Fibroblast of lung (primary cell): ENCODE results near the gene HERPUD1. TPM values are rescaled to one million over a fixed set of nuclear protein-coding genes. Genes with fewer than 3 reads are reported as not detected.

Experiments
- DNase-seq, 2 donors: peaks; one replicate each; pipeline versions ENCODE4 v3.0.0 to v3.0.0-alpha.2; 2010; ENCODE audit warnings: low read depth in 2 of 2
- H2AFZ ChIP-seq: 2 replicates; pipeline ENCODE4 v1.5.1; 2012; ENCODE audit warnings: low read length, control low read depth, inconsistent platforms
- H3K27ac ChIP-seq: 2 replicates; pipeline ENCODE4 v1.5.1; 2011; ENCODE audit warnings: low read length, control low read depth; ENCODE audit not compliant: insufficient read depth
- H3K27me3 ChIP-seq: 2 replicates; pipeline ENCODE4 v1.5.1; 2011; ENCODE audit warnings: mild to moderate bottlenecking, low read length; ENCODE audit not compliant: control insufficient read depth, insufficient read depth
- H3K36me3 ChIP-seq: 2 replicates; pipeline ENCODE4 v1.5.1; 2011; ENCODE audit warnings: low read length; ENCODE audit not compliant: control insufficient read depth, insufficient read depth
- H3K4me1 ChIP-seq: 2 replicates; pipeline ENCODE4 v1.5.1; 2011; ENCODE audit warnings: low read length; ENCODE audit not compliant: control insufficient read depth, insufficient read depth; ENCODE audit errors: extremely low read depth
- H3K4me2 ChIP-seq: 2 replicates; pipeline ENCODE4 v1.5.1; 2011; ENCODE audit warnings: low read length, control low read depth; ENCODE audit not compliant: insufficient read depth; ENCODE audit errors: extremely low read depth
- H3K4me3 ChIP-seq, 4 experiments: fragments of 200-600 bp in 1 of 4; sonication (generic) in 1 of 4; replicated peaks in 1 of 4; 2 replicates each; pipeline ENCODE4 v1.5.1; 2011 to 2016; ENCODE audit warnings: low read length in 4 of 4, low read depth in 3 of 4, mild to moderate bottlenecking in 3 of 4, control low read depth in 2 of 4, inconsistent platforms in 1 of 4, mixed read lengths in 1 of 4; ENCODE audit not compliant: insufficient read depth in 1 of 4; ENCODE audit errors: control extremely low read depth in 1 of 4
- H3K79me2 ChIP-seq: 2 replicates; pipeline ENCODE4 v1.5.1; 2012; ENCODE audit warnings: mild to moderate bottlenecking, low read length, inconsistent platforms; ENCODE audit not compliant: control insufficient read depth, insufficient read depth
- H3K9ac ChIP-seq: 2 replicates; pipeline ENCODE4 v1.5.1; 2011; ENCODE audit warnings: mild to moderate bottlenecking, low read length, control low read depth; ENCODE audit not compliant: insufficient read depth
- H3K9me3 ChIP-seq: 2 replicates; pipeline ENCODE4 v1.5.1; 2012; ENCODE audit warnings: low read depth, low read length; ENCODE audit not compliant: control insufficient read depth, insufficient read depth
- H4K20me1 ChIP-seq: 2 replicates; pipeline ENCODE4 v1.5.1; 2011; ENCODE audit warnings: low read length; ENCODE audit not compliant: control insufficient read depth, insufficient read depth; ENCODE audit errors: extremely low read depth
- CTCF ChIP-seq, 2 donors: IDR thresholded peaks in 1 of 2; conservative IDR thresholded peaks in 1 of 2; 1 replicate in 1 of 2; 2 replicates in 1 of 2; pipeline ENCODE4 v1.5.1; 2011 to 2012; ENCODE audit warnings: low read length in 2 of 2, control low read depth in 1 of 2, inconsistent platforms in 1 of 2, low read depth in 1 of 2, mild to moderate bottlenecking in 1 of 2
- EZH2 ChIP-seq: IDR thresholded peaks from 2 replicates; pipeline ENCODE4 v1.5.1; 2012; ENCODE audit warnings: low read length, control low read depth, mild to moderate bottlenecking; ENCODE audit errors: missing control alignments
- polyA plus RNA-seq, 2 donors: library from polyadenylated mRNA; depleted of rRNA in 1 of 2; stranded (reverse) in 1 of 2; unstranded in 1 of 2; fragments of >200 nt; gene quantifications; 2 replicates each; pipeline ENCODE4 v1.2.1, GENCODE V29; 2011 to 2012; ENCODE audit warnings: missing spikeins in 1 of 2
- total RNA-seq: library from RNA; depleted of rRNA; stranded (reverse); fragments of >200 nt; gene quantifications from 2 replicates; pipeline ENCODE4 v1.2.1, GENCODE V29; 2014

The HERPUD1 gene
- total and polyA plus RNA-seq, 2 donors (not counting 1 experiment from before 2014, with no cell fraction given), result 117 to 199 TPM

GRCh38 chr16:56903866-56904265, 28.1 kb upstream of the HERPUD1 start:
- Histone ChIP-seq H4K20me1 (no peaks in the 10 kb centered on the region), H3K4me3 (no peak overlapping the region), H3K9ac (no peak overlapping the region), H3K36me3 (no peaks in the 10 kb centered on the region), H3K4me1 (no peaks in the 10 kb centered on the region), H3K27me3 (peaks cover 7% of the 10 kb centered on the region), H3K4me2 (no peak overlapping the region), H3K79me2 (no peaks in the 10 kb centered on the region), H2AFZ (no peak overlapping the region), H3K27ac (no peak overlapping the region), H3K9me3 (no peaks in the 10 kb centered on the region)
- no peak for TF ChIP-seq CTCF (conservative IDR thresholded peaks at IDR 0.05 in 1 of 2, IDR thresholded peaks at IDR 0.05 in 1 of 2; ENCODE audit: low read depth in 1 of 2, low read length in 2 of 2)
- no peak for TF ChIP-seq EZH2
- no peak for DNase-seq

GRCh38 chr16:56907401-56907800, 24.5 kb upstream of the HERPUD1 start:
- no peak for TF ChIP-seq EZH2
- H2AFZ ChIP-seq, result no peak overlapping the region
- H3K4me2 ChIP-seq, result no peak overlapping the region
- DNase-seq, result no peak
- no peaks in the 10 kb centered on the region for H3K79me2 ChIP-seq
- no peak overlapping the region for H3K27ac ChIP-seq
- peaks cover 7% of the 10 kb centered on the region for H3K27me3 ChIP-seq
- no peak overlapping the region for H3K4me3 ChIP-seq
- H3K36me3 ChIP-seq, result no peaks in the 10 kb centered on the region
- no peak overlapping the region for H3K9ac ChIP-seq
- no peaks in the 10 kb centered on the region for H3K9me3 ChIP-seq
- H3K4me1 ChIP-seq, result peaks cover 2% of the 10 kb centered on the region
- no peaks in the 10 kb centered on the region for H4K20me1 ChIP-seq

- Histone ChIP-seq H3K4me3 (no peak overlapping the region), H3K27me3 (peaks cover 3% of the 10 kb centered on the region), H4K20me1 (no peaks in the 10 kb centered on the region), H3K4me1 (peaks cover 2% of the 10 kb centered on the region), H3K9ac (no peak overlapping the region), H3K9me3 (no peaks in the 10 kb centered on the region), H3K27ac (no peak overlapping the region), H3K4me2 (no peak overlapping the region), H3K79me2 (no peaks in the 10 kb centered on the region), H2AFZ (no peak overlapping the region), H3K36me3 (no peaks in the 10 kb centered on the region)
- DNase-seq, result peak in 1 of 2 donors; percentile 26
- TF ChIP-seq EZH2 (no peak), CTCF (conservative IDR thresholded peaks at IDR 0.05 in 1 of 2, IDR thresholded peaks at IDR 0.05 in 1 of 2; ENCODE audit: low read depth in 1 of 2, low read length in 2 of 2) (no peak)
Measured at GRCh38 chr16:56909527-56909979, 22.4 kb upstream of the HERPUD1 start.
